GM10847 (cell line): ENCODE measurements around the gene CCSAP.

Experiments used
- POLR2A ChIP-seq: IDR thresholded peaks from 2 replicates; pipeline ENCODE4 v1.6.1; 2011; ENCODE audit not compliant: insufficient read length; ENCODE audit errors: extremely low read depth

CCSAP gene

GRCh38 chr1:229309684-229310083, 33.2 kb downstream of the CCSAP start:
- TF ChIP-seq POLR2A = no peak

- TF ChIP-seq POLR2A = no peak
Measured at GRCh38 chr1:229309074-229309473, 33.8 kb downstream of the CCSAP start.

GRCh38 chr1:229305392-229305791, 37.5 kb downstream of the CCSAP start:
- no peak for TF ChIP-seq POLR2A

- no peak for TF ChIP-seq POLR2A
Measured at GRCh38 chr1:229303855-229304254, 39.0 kb downstream of the CCSAP start.

- TF ChIP-seq POLR2A = no peak
Measured at GRCh38 chr1:229302740-229303139, 40.1 kb downstream of the CCSAP start.

GRCh38 chr1:229300099-229300757, 42.6 kb downstream of the CCSAP start:
- TF ChIP-seq POLR2A = no peak

- TF ChIP-seq POLR2A = no peak
Measured at GRCh38 chr1:229298887-229299503, 43.9 kb downstream of the CCSAP start.

- TF ChIP-seq POLR2A = no peak
Measured at GRCh38 chr1:229298420-229298819, 44.4 kb downstream of the CCSAP start.

GRCh38 chr1:229297746-229298145, 45.1 kb downstream of the CCSAP start:
- no peak for TF ChIP-seq POLR2A

- TF ChIP-seq POLR2A = no peak
Measured at GRCh38 chr1:229296541-229296941, 46.3 kb downstream of the CCSAP start.

GRCh38 chr1:229295745-229296144, 47.1 kb downstream of the CCSAP start:
- no peak for TF ChIP-seq POLR2A

GRCh38 chr1:229293528-229294204, 49.2 kb downstream of the CCSAP start:
- TF ChIP-seq POLR2A = no peak

- TF ChIP-seq POLR2A = no peak
Measured at GRCh38 chr1:229288516-229288915, 54.3 kb downstream of the CCSAP start.

- no peak for TF ChIP-seq POLR2A
Measured at GRCh38 chr1:229287267-229287666, 55.6 kb downstream of the CCSAP start.

- no peak for TF ChIP-seq POLR2A
Measured at GRCh38 chr1:229286099-229286766, 56.6 kb downstream of the CCSAP start.

- TF ChIP-seq POLR2A = no peak
Measured at GRCh38 chr1:229285440-229285839, 57.4 kb downstream of the CCSAP start.
